Hepatocyte (in vitro differentiated cells): Measurements from ENCODE around the gene RANBP3L. TPM values are rescaled to one million over a fixed set of nuclear protein-coding genes. Genes with fewer than 3 reads are reported as not detected.
A peak's percentile ranks its signal among the peaks of the same experiment; 100 is the strongest.

Experiments
- DNase-seq: peaks from one replicate; pipeline ENCODE4 v3.0.0-alpha.2; 2016; ENCODE audit warnings: low spot score
- H2AFZ ChIP-seq: fragments of 200-600 bp; sonication (generic); 2 replicates; pipeline ENCODE4 v1.6.0; 2016; ENCODE audit warnings: antibody characterized with exemption, mild to moderate bottlenecking
- H3K27ac ChIP-seq: fragments of 200-600 bp; sonication (generic); 2 replicates; pipeline ENCODE4 v1.5.1; 2016; ENCODE audit warnings: mild to moderate bottlenecking
- H3K27me3 ChIP-seq: fragments of 200-600 bp; sonication (generic); 2 replicates; pipeline ENCODE4 v1.6.1; 2016
- H3K36me3 ChIP-seq: fragments of 200-600 bp; sonication (generic); replicated peaks from 2 replicates; pipeline ENCODE4 v1.5.1; 2016; ENCODE audit warnings: low read depth; ENCODE audit not compliant: insufficient read depth
- H3K4me1 ChIP-seq: fragments of 200-600 bp; sonication (generic); 2 replicates; pipeline ENCODE4 v1.5.1; 2016; ENCODE audit warnings: mild to moderate bottlenecking, moderate library complexity; ENCODE audit not compliant: insufficient read depth
- H3K4me2 ChIP-seq: fragments of 200-600 bp; sonication (generic); 2 replicates; pipeline ENCODE4 v1.6.0; 2016
- H3K4me3 ChIP-seq: fragments of 200-600 bp; sonication (generic); 2 replicates; pipeline ENCODE4 v1.5.1; 2016; ENCODE audit warnings: mild to moderate bottlenecking
- H3K79me2 ChIP-seq: fragments of 200-600 bp; sonication (generic); 2 replicates; pipeline ENCODE4 v1.6.0; 2017; ENCODE audit warnings: mild to moderate bottlenecking
- H3K9me2 ChIP-seq: fragments of 200-600 bp; sonication (generic); replicated peaks from 2 replicates; pipeline ENCODE4 v1.6.0; 2017; ENCODE audit warnings: mild to moderate bottlenecking; ENCODE audit not compliant: insufficient read depth
- H3K9me3 ChIP-seq: fragments of 200-600 bp; sonication (generic); 2 replicates; pipeline ENCODE4 v1.5.1; 2016; ENCODE audit warnings: low read depth, mild to moderate bottlenecking
- H4K20me1 ChIP-seq: fragments of 200-600 bp; sonication (generic); 2 replicates; pipeline ENCODE4 v1.6.0; 2016; ENCODE audit warnings: mild to moderate bottlenecking; ENCODE audit not compliant: insufficient read depth, poor library complexity, severe bottlenecking
- CTCF ChIP-seq: fragments of 200-600 bp; sonication (generic); IDR thresholded peaks from 2 replicates; pipeline ENCODE4 v1.5.1; 2016; ENCODE audit warnings: antibody characterized with exemption, mild to moderate bottlenecking; ENCODE audit not compliant: poor library complexity
- EZH2 ChIP-seq: fragments of 200-600 bp; sonication (generic); IDR thresholded peaks from 2 replicates; pipeline ENCODE4 v1.6.1; 2016; ENCODE audit warnings: antibody characterized with exemption, mild to moderate bottlenecking, borderline replicate concordance
- EZH2phosphoT487 ChIP-seq: fragments of 200-600 bp; sonication (generic); IDR thresholded peaks from one replicate; pipeline ENCODE4 v1.6.1; 2018; ENCODE audit warnings: antibody characterized with exemption, mild to moderate bottlenecking, low read depth, moderate library complexity; ENCODE audit not compliant: unreplicated experiment, severe bottlenecking
- WGBS: methylation state at CpG from one replicate; pipeline ENCODE4 v1.1.6; 2016; ENCODE audit warnings: low lambda C conversion rate; ENCODE audit errors: missing lambda C conversion rate; 5-methylcytosine and 5-hydroxymethylcytosine counted together
- polyA plus RNA-seq: library from polyadenylated mRNA; unstranded; fragments of >200 nt; fragmentation: Nextera tagmentation; extraction: Ambion mirVana; gene quantifications from 2 replicates; pipeline ENCODE4 v1.2.1, GENCODE V29; 2016
- total RNA-seq: library from RNA; depleted of rRNA; stranded (reverse); fragments of >200 nt; gene quantifications from 2 replicates; pipeline ENCODE4 v1.2.3, GENCODE V29; 2014

RANBP3L gene
- total and polyA plus RNA-seq, 2 experiments from 2014 or later, result 0.28 to 6.5 TPM

GRCh38 chr5:36217988-36218387 is 83.7 kb downstream of the RANBP3L start:
- Histone ChIP-seq H3K4me2 (no peak overlapping the region), H3K4me3 (no peak overlapping the region), H3K9me3 (no peaks in the 10 kb centered on the region), H2AFZ (no peak overlapping the region), H3K27me3 (no peaks in the 10 kb centered on the region), H3K4me1 (no peaks in the 10 kb centered on the region), H3K79me2 (no peaks in the 10 kb centered on the region), H3K27ac (no peak overlapping the region), H3K9me2 (no peaks in the 10 kb centered on the region), H3K36me3 (peaks cover 3% of the 10 kb centered on the region), H4K20me1 (no peaks in the 10 kb centered on the region)
- no peak for DNase-seq
- 96% methylated on average over 1 of the region's 1 CpG for WGBS
- TF ChIP-seq CTCF, result no peak
- no peak for TF ChIP-seq EZH2phosphoT487

GRCh38 chr5:36217567-36217966 is 84.1 kb downstream of the RANBP3L start:
- Histone ChIP-seq H3K79me2 (no peaks in the 10 kb centered on the region), H3K4me1 (no peaks in the 10 kb centered on the region), H4K20me1 (no peaks in the 10 kb centered on the region), H3K4me2 (no peak overlapping the region), H3K9me3 (no peaks in the 10 kb centered on the region), H3K27me3 (no peaks in the 10 kb centered on the region), H2AFZ (no peak overlapping the region), H3K27ac (no peak overlapping the region), H3K9me2 (no peaks in the 10 kb centered on the region), H3K4me3 (no peak overlapping the region), H3K36me3 (peaks cover 3% of the 10 kb centered on the region)
- no peak for DNase-seq
- WGBS, result 69% methylated on average over 1 of the region's 1 CpG
- TF ChIP-seq EZH2phosphoT487 (no peak), CTCF (no peak), EZH2 (no peak)

GRCh38 chr5:36215910-36216309 is 85.8 kb downstream of the RANBP3L start:
- H3K9me2 ChIP-seq, result no peaks in the 10 kb centered on the region
- H3K79me2 ChIP-seq, result no peaks in the 10 kb centered on the region
- no peak overlapping the region for H3K27ac ChIP-seq
- no peak overlapping the region for H3K4me3 ChIP-seq
- peaks cover 3% of the 10 kb centered on the region for H3K36me3 ChIP-seq
- no peaks in the 10 kb centered on the region for H3K9me3 ChIP-seq
- no peaks in the 10 kb centered on the region for H3K4me1 ChIP-seq
- H3K4me2 ChIP-seq, result no peak overlapping the region
- 90% methylated on average over 2 of the region's 2 CpGs for WGBS
- no peaks in the 10 kb centered on the region for H4K20me1 ChIP-seq
- DNase-seq, result no peak
- no peak overlapping the region for H2AFZ ChIP-seq
- TF ChIP-seq CTCF (no peak), EZH2phosphoT487 (no peak), EZH2 (no peak)
- no peaks in the 10 kb centered on the region for H3K27me3 ChIP-seq

- TF ChIP-seq CTCF (peak; percentile 19), EZH2phosphoT487 (no peak)
- Histone ChIP-seq H3K27ac (no peak overlapping the region), H3K4me2 (no peak overlapping the region), H3K4me1 (no peaks in the 10 kb centered on the region), H2AFZ (no peak overlapping the region), H3K79me2 (no peaks in the 10 kb centered on the region), H3K27me3 (no peaks in the 10 kb centered on the region), H3K9me3 (no peaks in the 10 kb centered on the region), H3K9me2 (no peaks in the 10 kb centered on the region), H3K4me3 (no peak overlapping the region), H4K20me1 (no peaks in the 10 kb centered on the region), H3K36me3 (peaks cover 3% of the 10 kb centered on the region)
- WGBS, result 95% methylated on average over 3 of the region's 3 CpGs
- DNase-seq, result no peak
Observed at GRCh38 chr5:36214436-36214835, 87.3 kb downstream of the RANBP3L start.
